HG03521 (cell line): ENCODE results near the gene PRKN.
"Not testable (repeated sequence)": the region's sequence is repeated elsewhere in the genome, so short reads cannot be mapped to it uniquely, and the experiment has no call there.

Experiments
- ATAC-seq: cut with Tn5 transposase; IDR thresholded peaks from one replicate; pipeline ENCODE4 v1.9.1; 2021; ENCODE audit warnings: mild to moderate bottlenecking, moderate library complexity; ENCODE audit not compliant: unreplicated experiment

The PRKN gene

DNA sequence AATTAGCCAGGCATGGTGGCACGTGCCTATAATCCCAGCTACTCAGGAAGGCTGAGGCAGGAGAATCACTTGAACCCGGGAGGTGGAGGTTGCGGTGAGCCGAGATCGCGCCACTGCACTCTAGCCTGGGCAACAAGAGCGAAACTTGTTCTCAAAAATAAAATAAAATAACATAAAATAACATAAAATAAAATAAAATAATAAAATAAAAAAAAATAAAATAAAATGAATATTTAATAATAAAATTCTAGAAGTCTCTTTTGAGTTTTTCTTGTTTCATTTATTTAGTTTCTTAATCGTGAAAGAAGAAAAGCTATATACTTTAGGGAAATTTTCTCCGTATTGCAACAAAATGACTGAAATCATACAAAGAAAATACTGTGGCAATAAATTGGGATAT, 841.0 kb downstream of the PRKN start:
- ATAC-seq = not testable (repeated sequence)

DNA sequence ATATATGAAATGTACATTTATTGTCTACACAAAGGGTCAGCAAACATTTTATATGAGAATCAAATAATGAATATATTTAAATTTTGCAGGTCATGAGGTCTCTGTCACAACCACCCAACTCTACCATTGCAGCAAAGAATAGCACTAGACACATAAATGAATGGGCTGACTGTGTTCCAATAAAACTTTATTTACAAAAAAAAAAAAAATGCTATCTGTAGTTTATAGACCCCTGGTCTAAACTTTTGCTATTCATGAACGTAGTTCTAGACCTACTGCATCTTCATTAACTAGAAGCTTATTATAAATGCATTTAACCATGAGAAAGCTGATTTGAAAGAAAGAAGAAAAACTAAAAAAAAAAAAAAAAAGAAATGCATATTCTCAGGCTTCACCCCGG, 842.8 kb downstream of the PRKN start:
- no peak for ATAC-seq

DNA sequence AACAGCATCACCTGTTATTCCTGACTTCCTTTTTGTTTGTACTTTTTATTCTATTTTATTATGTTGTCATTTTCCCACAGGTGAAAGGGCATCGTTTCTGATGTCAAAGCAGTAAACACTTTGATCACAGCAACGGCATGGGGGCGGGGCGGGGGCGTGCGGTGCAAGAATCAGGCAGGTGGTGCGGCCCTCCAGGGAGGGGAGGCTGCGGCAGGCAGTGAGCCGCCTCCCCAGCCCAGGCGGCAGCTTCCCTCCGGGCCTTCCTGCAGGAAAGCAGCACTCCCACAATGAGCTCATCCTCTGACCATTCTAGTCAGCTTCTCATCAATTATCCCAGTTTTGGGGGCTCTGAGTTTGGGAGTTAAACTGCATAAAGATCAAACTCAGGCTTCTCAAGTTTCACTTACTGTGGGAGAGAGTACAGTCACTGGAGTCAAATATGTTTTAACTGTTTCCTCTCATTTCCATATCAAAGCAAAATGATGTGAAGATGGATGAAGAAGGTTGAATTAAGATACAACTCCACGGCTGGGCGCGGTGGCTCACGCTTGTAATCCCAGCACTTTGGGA, 845.3 kb downstream of the PRKN start:
- no peak for ATAC-seq

DNA sequence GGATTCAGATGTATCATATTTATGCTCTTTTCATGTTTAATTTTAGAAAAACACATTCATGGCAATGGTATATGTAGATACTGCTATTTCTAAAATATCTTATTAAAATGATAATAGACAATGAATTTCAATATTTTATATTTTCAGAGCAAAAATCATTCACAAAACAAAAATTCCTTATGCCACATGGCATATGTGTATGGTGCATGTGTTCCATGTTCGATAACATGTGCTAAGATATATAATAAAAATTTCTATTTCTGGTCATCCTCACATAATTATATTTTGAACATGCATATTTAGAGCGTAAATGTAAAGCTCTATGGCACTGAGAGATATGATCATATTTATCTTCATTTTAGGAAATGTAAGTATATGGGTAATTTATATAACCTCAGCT, 847.5 kb downstream of the PRKN start:
- ATAC-seq = no peak

DNA sequence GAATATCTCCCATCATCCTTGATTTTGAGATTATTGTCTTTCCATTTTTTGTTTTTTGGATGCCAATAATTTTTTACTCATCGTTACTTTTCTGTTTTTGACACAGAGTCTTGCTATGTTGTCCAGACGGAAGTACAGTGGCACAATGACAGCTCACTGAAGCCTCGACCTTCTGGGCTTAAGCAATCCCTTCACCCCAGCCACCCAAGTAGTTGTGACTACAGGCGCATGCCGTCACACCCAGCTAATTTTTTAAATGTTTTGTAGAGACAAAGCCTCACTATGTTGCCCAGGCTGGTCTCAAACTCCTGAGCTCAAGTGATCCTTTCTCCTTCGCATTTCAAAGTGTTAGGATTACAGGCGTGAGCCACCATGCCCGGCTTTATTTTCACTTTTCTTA, 851.3 kb downstream of the PRKN start:
- ATAC-seq = no peak

DNA sequence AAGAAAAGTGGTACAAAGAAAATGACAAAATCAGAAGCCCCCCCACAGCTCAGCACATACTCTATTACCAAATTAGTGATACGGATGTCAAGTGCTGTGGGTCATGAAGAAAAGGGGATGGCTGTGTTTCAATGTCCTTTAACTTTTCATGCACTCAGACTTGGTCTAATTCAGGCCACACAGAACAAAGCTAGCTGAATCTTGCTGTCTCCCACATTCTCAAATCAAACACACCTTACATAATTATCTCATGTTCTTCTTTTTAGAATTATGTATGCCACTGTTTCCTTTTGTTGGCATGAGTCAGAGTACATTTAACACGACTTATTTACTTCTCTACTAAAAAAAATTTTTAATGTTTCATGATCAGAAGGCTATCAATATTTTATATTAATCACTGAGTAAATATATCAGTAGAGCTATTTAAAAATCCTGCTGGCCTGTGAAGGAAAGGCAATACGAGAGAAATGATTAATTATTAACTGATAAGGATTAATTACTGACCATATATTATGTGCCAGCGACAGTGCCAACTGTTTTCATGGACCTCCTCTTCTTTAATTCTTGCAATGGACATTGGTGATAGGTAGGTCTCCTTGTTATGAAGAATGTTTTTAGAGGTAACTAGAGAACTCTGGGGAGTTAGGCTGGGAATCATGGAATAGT, 857.2 kb downstream of the PRKN start:
- ATAC-seq = no peak

DNA sequence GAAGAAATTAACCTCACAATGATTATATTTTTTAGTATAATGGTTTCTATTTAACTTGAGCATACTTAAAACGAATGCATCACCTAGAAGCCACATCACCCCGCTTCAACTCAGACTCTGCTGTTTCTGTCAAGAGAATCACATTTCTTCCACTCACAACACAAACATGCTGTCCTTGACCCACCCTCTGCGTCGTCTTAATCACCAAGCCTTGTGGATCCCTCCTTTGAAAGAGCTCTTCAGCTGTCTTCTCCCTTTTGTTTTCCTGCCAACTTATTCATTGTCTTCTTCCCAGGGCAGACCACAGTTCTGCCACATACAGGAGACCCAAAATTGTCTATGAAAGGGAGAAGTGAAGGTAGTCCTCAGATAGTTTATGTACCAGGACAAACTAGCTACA, 858.1 kb downstream of the PRKN start:
- ATAC-seq = no peak

DNA sequence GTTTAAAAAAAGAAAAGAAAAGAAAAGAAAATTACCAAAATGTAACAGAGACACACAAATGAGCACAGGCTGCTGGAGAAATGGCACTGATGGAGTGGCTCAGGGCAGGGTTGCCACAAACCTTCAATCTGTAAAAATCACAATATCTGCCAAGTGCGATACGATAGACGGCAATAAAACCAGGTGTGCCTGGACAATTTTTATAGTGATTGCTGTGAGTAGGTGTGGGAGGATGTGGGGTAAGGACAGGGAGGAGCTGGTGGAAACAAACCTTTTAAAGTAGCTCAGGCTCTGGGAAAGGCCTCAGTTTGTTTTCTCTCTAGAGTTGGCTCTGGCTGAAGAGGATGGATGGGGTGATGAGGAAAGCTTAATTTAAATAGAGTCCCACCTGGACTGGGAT, 861.0 kb downstream of the PRKN start:
- ATAC-seq = no peak

DNA sequence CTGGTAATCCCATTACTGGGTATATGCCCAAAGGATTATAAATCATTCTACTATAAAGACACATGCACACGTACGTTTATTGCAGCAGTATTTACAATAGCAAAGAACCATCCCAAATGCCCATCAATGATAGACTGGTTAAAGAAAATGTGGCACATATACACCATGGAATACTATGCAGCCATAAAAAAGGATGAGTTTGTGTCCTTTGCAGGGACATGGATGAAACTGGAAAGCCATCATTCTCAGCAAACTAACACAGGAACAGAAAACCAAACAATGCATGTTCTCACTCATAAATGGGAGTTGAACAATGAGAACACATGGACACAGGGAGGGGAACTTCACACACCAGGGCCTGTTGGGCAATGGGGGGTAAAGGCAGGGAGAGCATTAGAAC, 866.5 kb downstream of the PRKN start:
- ATAC-seq = not testable (repeated sequence)

DNA sequence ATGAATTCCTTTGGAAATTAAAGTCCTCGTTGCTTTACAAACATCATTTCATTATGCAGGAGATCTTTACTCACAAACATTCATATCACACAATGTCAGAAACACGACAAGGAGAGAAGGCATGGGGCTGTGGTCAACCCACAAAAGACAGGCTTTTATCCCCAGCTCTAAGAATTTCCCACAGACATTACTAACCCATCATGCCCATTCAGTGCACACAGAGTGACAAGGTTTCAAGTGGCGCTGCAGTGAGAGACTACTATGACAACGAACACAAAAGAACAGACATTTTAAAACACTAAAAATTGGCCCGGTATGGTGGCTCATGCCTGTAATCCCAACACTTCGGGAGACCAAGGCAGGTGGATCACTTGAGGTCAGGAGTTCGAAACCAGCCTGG, 873.9 kb downstream of the PRKN start:
- ATAC-seq = no peak

DNA sequence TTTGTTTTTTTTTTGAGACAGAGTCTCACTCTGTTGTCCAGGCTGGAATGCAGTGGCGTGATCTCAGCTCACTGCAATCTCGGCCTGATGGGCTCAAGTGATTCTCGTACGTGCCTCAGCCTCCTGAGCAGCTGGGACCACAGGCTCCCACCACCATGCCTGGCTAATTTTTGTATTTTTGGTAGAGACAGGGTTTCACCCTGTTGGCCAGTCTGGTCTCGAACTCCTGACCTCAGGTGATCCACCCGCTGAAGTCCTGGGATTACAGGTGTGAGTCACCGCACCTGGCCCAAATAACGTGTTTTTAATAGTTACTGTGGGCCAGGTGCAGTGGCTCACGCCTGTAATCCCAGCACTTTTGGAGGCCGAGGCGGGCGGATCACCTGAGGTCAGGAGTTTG, 876.1 kb downstream of the PRKN start:
- ATAC-seq = not testable (repeated sequence)

DNA sequence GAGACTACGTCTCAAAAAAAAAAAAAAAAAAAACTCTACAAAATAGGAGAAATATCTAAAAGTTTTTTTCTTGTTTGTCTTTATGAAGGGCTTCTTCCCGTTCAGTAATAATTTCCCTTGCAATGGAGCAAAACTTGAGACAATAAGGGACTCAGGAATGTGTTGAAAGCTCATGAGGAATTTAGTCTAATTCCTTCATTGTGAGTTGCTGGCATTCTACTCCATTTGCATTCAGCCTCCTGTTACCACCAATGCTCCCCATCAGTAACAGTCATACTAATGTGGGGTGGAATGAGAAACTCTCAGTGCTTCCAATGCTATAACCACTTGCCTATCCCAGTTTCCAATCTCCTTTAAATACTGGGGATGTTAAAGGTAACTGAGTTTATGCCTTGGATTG, 877.0 kb downstream of the PRKN start:
- ATAC-seq = no peak

DNA sequence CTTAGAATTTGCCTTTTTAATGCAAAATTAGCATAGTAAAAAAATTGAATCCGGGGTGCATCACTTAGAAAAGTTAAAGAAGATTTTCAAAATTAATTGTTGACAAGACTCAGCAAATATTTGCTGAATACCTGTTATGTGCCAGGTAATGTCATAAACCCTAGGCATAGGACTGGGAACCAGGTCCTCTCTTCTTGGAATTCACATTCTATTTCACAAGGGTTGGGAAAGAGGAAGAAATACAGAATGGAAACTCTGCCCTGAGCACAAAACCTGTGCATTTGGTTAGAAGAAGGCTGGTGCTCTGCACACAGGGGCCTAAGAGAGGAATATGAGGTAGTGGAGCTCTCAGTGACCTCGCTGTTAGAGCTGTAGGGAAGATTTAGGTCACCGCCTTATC, 879.9 kb downstream of the PRKN start:
- no peak for ATAC-seq

DNA sequence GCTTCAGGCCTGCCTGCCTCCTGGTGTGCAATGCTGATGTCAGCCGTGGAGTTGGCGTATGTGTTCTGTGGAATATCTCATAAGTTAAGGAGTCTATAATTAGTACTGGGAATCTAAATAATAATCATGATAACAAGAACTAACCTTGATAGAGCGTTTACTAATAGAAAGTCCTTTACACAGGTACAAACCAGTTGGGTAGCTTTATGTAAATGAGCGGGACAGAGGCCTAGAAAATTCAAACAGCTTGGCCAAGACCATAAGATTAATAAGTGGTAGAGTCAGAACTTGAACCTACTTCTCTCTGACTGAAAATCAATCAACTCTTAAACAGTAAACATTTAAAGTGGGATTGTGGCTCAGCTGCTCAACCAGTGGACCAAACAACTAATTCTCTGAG, 882.8 kb downstream of the PRKN start:
- no peak for ATAC-seq

DNA sequence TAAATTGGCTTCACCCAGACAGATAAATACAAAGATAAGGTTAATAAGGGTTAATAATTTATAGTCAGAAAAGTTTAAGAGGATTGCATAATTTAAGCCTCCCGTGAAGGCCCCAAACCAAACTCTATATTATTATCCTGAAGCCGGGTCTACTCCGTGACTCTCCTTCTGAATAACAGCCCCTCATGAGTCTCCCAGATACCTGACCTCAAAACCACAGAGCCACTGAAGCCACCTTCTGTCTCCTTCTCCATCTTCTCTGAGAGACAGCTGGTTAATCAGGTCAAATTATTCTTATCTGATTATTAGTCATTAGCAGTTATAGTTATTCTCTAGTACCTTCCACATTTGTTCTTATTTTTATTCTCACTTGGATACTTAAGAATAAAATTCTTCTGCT, 884.5 kb downstream of the PRKN start:
- ATAC-seq = no peak

DNA sequence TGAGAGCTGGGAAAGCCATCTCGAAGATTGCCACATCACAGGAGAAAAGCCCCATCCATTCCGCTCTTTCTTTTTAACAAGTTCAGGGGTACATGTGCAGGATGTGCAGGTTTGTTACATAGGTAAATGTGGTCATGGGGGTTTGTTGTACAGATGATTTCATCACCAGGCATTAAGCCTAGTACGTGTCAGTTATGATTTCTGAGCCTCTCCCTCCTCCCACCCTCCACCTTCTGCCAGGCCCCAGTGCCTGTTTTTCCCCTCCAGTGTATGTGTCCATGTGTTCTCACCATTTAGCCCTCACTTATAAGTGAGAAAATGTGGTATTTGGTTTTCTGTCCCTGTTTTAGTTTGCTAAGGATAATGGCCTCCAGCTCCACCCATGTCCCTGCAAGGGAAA, 887.2 kb downstream of the PRKN start:
- no peak for ATAC-seq

DNA sequence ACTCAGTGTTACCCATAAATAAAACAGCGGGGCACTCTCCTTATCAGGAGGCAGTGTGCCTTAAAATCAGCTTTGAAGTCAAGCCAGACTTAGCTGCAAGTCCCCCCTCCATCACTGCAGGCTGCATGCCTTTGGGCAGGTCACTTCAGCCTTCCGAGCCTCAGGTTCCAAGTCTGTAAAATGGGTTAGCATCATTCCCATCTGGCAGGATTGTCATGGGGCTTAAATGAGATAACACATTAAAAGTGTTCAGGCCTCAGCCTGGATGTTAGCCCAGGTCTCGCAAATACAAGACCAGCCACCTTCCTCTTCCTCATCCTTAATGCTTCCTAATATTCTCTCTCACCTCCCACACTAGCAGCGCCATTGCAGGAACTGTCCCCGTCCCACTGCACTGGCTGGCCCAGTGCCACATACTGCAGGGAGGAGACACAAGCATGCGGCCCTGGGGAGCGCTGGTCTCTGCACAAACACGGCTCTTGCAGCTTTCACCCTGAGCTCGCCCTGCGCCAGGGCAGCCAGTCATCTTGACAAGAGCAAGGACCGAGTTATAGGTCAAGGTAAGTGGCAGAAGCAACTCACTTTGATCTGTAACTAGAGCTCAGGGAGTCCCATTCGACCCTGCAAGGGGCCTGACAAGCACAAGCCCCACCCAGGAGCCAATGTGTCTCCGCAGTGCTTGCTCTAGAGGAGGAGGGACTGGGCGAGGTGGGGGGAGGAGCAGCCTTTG, 889.1 kb downstream of the PRKN start:
- ATAC-seq = no peak

DNA sequence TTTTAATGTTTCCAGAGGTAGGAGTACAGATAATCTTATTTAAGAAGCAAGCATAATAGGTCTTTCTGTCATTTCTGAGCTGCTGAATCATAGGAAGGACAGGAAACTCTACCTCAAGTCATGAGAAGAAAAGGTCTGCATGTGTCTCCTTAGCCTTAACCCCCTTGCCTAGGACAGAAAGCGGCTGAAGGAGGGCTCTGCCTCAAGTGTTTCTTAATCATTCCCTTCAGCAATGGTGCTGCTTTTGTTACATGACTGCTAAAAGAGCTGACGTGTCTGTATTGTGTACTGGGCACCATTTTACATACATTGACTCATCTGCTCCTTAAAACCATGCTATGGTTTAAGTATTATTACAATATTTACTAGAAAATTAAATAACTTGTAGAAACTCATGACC, 889.7 kb downstream of the PRKN start:
- ATAC-seq = no peak

DNA sequence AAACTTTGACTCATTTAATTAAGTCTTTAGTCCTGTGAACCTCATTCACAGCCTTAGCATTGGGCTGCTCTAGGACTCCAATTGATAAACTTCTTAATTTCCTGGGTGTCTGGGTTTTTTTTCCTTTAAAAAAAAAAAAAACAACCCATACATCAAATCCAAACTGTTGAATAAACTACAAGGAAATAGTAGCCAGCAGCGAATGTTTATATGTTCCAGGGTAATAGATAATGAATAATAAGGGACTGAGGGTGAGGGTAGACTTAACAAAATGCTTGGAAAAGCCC, 890.2 kb downstream of the PRKN start:
- no peak for ATAC-seq

DNA sequence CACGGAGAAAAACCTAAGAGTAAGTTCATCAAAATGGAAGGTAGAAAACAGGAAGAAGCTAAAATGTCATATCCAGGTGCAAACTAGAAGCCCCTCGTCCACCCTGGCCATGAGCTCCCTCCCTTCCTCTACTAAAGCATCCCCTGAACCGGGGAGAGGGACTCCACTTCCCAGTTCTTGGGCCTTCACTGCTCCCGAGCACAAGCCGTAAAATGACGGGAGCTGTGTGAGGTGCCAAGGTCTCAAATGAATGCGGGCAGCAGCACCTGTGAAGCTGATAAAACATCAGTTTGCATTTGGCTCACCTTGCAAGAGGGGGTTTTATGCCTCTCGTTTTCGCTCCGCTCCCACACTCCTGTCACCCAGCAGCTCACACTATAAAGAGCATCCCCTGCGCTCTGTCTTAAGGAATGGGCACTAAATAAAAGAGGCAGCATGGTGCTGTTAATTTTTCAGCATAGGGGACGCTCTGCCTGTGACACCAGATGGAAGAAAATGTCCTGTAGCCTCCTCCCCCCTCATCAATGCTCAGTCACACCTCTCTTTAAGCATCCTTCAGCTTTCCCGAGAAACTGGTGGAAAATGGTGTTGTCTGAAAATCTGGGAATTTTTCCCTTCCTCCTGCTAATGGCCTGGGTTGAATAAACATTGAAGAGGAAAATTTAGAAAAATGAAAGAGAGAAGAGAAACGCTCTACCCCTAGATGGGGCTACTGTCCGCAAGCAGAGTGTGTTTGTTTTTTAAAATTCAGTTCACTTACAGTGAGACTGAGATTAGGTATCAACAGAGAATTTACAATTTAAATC, 890.7 kb downstream of the PRKN start:
- ATAC-seq = no peak

DNA sequence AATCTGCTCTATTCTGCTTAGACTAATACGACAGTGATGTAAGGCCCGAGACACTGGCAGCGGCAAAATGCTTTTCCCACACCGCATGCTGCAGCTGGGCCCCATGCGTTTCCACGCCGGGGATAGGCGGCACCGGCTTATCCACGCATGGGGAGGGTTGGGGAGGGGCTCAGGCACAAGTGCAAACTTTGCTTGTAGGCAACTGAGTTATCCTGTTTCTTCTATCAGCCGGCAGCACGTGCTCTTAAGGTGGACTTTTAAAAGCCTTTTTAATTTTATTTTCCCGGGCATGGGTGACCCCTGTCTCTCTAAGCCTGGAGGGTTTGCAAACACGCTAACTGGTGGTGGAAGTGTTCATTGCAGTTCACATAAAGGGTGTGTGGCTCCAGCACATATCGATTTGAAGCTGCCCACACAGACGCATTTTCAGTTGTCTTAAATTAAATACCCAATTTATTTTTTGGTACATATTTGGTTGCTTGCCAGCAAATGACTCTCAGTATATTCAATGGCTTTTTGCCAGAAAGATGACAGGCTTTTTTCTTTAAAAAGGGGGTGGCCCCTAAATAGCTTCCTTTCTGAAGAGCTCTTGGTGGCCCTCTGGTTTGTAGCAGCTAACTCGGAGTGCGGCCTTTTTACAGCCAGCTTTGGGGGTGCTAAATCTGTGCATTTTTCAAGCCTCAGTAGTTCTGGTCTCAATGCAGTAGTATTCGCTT, 891.9 kb downstream of the PRKN start:
- ATAC-seq = no peak
